Suprapubic skin (tissue), 4 donors: ENCODE measurements around the gene PRR36. TPM values are rescaled to one million over a fixed set of nuclear protein-coding genes. Genes with fewer than 3 reads are reported as not detected.

Experiments
- DNase-seq, 2 donors: peaks; one replicate each; pipeline ENCODE4 v3.0.0-alpha.2; 2019; ENCODE audit warnings: low spot score in 2 of 2
- H3K27ac ChIP-seq: fragments of 200-600 bp; sonication (generic); one replicate; pipeline ENCODE4 v1.5.1; 2019
- H3K27me3 ChIP-seq: fragments of 200-600 bp; sonication (generic); one replicate; pipeline ENCODE4 v1.5.1; 2019
- H3K36me3 ChIP-seq: fragments of 200-600 bp; sonication (generic); one replicate; pipeline ENCODE4 v1.5.1; 2019
- H3K4me1 ChIP-seq: fragments of 200-600 bp; sonication (generic); one replicate; pipeline ENCODE4 v1.5.1; 2019
- H3K4me3 ChIP-seq: fragments of 200-600 bp; sonication (generic); one replicate; pipeline ENCODE4 v1.5.1; 2019; ENCODE audit warnings: mild to moderate bottlenecking
- H3K9me3 ChIP-seq: fragments of 200-600 bp; sonication (generic); one replicate; pipeline ENCODE4 v1.5.1; 2019
- EP300 ChIP-seq: sonication (generic); formaldehyde crosslinking; IDR thresholded peaks from one replicate; pipeline ENCODE4 v1.6.1; 2017; ENCODE audit warnings: antibody characterized with exemption
- POLR2A ChIP-seq, 2 donors: fragments of 450-650 bp; IDR thresholded peaks; one replicate each; pipeline ENCODE4 v1.6.1; 2017; ENCODE audit warnings: antibody characterized with exemption in 2 of 2, mild to moderate bottlenecking in 2 of 2, moderate library complexity in 2 of 2
- POLR2AphosphoS5 ChIP-seq, 3 donors: sonication (generic); formaldehyde crosslinking; IDR thresholded peaks; one replicate each; pipeline ENCODE4 v1.6.1; 2017; ENCODE audit warnings: antibody characterized with exemption in 3 of 3
- WGBS: methylation state at CpG from one replicate; pipeline ENCODE4 v1.1.5; 2018; 5-methylcytosine and 5-hydroxymethylcytosine counted together
- total RNA-seq, 4 donors: library from RNA; depleted of rRNA; stranded (reverse); fragments of >200 nt; gene quantifications; one replicate each; pipeline ENCODE4 v1.1.0, GENCODE V29; 2016
- TF ChIP-seq, protein P1 (sequence below), 2 donors: fragments of 200-600 bp in 1 of 2; fragments of 450-650 bp in 1 of 2; sonication (generic) in 1 of 2; IDR thresholded peaks; one replicate each; pipeline ENCODE4 v1.5.1; 2016 to 2019; ENCODE audit warnings: antibody characterized with exemption in 2 of 2, mild to moderate bottlenecking in 1 of 2, moderate library complexity in 1 of 2

Gene PRR36
- total RNA-seq, 4 donors from 2014 or later: 0.26 to 1.1 (median 0.74) TPM

DNA sequence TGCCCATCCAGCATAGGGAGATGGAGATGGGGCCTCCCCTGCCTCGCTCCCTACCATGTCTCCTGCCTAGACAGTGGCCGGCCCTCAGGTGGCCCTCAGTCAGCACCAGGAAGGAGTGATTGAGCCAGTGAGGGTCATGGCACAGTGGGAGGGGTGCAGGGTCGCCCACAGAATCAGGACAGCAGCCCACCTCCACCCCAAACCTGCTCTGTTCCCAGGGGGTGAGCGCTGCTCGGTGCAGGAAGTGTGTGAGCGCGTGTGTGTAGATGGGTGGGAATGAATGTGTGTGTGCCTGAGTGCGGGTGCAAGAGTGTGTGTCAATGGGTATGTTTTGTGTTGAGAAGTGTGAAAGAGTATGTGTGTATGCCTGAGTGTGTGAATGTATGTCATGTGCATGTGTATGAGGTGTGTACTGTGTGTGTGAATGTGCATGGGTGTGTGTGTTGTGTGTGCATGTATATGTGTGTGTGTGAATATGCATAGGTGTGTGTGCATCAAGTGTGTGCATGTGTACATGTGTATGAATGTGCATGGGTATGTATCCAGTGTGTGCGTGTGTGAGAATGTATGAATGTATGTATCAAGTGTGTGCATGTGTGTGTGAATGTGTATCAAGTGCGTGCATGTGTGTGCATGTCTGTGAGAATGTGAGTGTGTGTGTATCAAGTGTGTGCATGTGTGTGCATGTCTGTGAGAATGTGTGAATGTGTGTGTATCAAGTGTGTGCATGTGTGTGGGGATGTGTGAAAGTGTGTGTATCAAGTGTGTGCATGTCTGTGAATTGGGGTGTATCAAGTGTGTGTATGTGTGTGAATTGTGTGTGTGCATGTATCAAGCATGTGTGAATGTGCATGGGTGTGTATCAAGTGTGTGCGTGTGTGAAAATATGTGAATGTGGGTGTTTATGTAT, 32.2 kb downstream of the PRR36 start:
- peaks cover 6% of the 10 kb centered on the region for H3K4me1 ChIP-seq
- no peak for DNase-seq
- H3K27me3 ChIP-seq: no peaks in the 10 kb centered on the region
- no peak overlapping the region for H3K27ac ChIP-seq
- H3K9me3 ChIP-seq: no peaks in the 10 kb centered on the region
- WGBS: 91% methylated on average over 10 of the region's 11 CpGs
- TF ChIP-seq EP300: no peak
- TF ChIP-seq POLR2A (IDR thresholded peaks at IDR 0.05): no peak
- TF ChIP-seq POLR2AphosphoS5 (IDR thresholded peaks at IDR 0.05): no peak
- TF ChIP-seq, protein P1, sequence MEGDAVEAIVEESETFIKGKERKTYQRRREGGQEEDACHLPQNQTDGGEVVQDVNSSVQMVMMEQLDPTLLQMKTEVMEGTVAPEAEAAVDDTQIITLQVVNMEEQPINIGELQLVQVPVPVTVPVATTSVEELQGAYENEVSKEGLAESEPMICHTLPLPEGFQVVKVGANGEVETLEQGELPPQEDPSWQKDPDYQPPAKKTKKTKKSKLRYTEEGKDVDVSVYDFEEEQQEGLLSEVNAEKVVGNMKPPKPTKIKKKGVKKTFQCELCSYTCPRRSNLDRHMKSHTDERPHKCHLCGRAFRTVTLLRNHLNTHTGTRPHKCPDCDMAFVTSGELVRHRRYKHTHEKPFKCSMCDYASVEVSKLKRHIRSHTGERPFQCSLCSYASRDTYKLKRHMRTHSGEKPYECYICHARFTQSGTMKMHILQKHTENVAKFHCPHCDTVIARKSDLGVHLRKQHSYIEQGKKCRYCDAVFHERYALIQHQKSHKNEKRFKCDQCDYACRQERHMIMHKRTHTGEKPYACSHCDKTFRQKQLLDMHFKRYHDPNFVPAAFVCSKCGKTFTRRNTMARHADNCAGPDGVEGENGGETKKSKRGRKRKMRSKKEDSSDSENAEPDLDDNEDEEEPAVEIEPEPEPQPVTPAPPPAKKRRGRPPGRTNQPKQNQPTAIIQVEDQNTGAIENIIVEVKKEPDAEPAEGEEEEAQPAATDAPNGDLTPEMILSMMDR (IDR thresholded peaks at IDR 0.05): no peak
- no peak overlapping the region for H3K4me3 ChIP-seq
- no peaks in the 10 kb centered on the region for H3K36me3 ChIP-seq

DNA sequence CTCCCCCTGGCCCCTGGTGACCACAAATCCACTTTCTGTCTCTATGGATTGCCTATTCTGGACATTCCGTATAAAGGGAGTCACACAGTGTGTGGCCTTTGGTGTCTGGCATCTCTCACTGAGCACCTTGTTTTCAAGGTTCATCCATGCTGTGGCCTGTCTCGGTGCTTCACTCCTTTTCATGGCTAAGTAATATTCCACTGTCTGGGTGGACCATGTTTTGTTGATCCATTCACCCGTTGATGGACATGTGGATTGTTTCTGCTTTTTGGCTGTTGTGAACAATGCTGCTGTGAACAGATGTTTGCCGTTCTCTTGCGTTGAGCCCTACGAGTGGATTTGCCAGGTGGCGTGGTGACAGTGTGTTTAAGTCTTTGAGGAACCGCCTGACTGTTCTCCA, 33.6 kb downstream of the PRR36 start:
- Histone ChIP-seq H3K27me3 (no peaks in the 10 kb centered on the region), H3K27ac (no peak overlapping the region), H3K4me1 (peaks cover 6% of the 10 kb centered on the region), H3K4me3 (no peak overlapping the region), H3K36me3 (no peaks in the 10 kb centered on the region), H3K9me3 (no peaks in the 10 kb centered on the region)
- WGBS: 80% methylated on average over 8 of the region's 8 CpGs
- DNase-seq: no peak
- TF ChIP-seq, protein P1 (IDR thresholded peaks at IDR 0.05): no peak
- TF ChIP-seq POLR2AphosphoS5 (IDR thresholded peaks at IDR 0.05) (no peak), EP300 (no peak), POLR2A (IDR thresholded peaks at IDR 0.05) (no peak)

DNA sequence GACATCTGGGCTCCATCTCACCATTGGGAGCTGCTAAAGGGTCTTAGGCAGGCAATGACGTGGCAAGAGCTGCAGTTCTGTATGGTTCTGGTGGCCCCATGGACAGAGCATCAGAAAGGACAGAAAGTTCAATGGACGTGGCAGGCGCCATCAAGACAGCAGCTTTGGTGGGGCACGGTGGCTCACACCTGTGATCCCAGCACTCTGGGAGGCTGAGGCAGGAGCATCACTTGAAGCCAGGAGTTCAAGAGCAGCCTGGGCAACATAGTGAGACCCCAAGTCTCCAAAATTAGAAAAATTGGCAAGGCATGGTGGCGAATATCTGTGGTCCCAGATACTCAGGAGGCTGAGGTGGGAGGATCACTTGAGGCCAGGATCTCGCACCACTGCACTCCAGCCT, 34.7 kb downstream of the PRR36 start:
- TF ChIP-seq, protein P1 (IDR thresholded peaks at IDR 0.05): no peak
- TF ChIP-seq POLR2AphosphoS5 (IDR thresholded peaks at IDR 0.05) (no peak), EP300 (no peak), POLR2A (IDR thresholded peaks at IDR 0.05) (no peak)
- no peaks in the 10 kb centered on the region for H3K9me3 ChIP-seq
- no peak overlapping the region for H3K27ac ChIP-seq
- H3K27me3 ChIP-seq: no peaks in the 10 kb centered on the region
- DNase-seq: no peak
- peaks cover 6% of the 10 kb centered on the region for H3K4me1 ChIP-seq
- H3K36me3 ChIP-seq: no peaks in the 10 kb centered on the region
- H3K4me3 ChIP-seq: no peak overlapping the region
- 99% methylated on average over 6 of the region's 6 CpGs for WGBS

DNA sequence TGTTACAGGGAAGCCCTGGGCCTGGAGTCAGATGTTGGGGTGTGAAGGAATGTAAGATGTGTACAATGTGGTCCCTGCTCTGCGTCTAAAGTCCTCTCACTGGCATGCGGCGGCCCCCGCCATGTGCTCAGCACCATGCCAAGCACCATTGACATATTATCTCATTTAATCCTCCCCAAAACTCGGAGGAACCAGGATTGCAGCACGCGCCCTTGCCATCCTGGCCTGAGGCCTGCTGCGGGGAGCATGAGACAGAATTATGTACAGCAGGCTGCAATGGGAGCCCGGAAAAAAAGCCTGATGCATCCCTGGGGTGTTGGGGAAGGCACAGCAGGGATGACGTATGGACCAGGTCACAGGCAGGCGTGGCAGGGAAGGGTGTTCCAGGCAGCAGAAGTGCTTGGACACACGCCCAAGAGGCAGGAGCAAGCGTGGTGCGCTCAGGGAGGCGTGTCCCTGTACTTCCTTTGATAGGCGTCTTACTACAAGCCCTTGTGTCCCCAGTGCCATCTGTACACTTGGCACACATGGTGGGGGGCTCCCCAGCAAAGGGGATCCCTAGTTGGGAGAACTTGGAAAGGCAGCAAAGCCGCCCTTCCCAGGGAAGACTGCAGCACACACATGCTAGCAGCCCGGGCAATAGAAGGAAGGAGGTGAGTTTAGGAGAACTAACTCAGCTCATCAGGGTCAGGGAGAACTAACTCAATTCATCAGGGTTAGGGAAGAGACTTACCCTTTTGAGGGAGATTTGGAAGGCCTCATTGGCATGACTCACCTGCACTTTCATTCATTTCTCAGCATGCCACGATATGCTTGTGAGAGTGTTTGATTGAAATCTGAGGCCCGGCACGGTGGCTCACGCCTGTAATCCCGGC, 40.7 kb downstream of the PRR36 start:
- Histone ChIP-seq H3K36me3 (no peaks in the 10 kb centered on the region), H3K27me3 (no peaks in the 10 kb centered on the region), H3K4me1 (peaks cover 47% of the 10 kb centered on the region), H3K9me3 (no peaks in the 10 kb centered on the region), H3K4me3 (no peak overlapping the region), H3K27ac (peak overlapping the region; percentile 70)
- WGBS: 37% methylated on average over 19 of the region's 23 CpGs
- peak in 1 of 2 donors; percentile 86 for DNase-seq
- TF ChIP-seq POLR2A (IDR thresholded peaks at IDR 0.05) (no peak), POLR2AphosphoS5 (IDR thresholded peaks at IDR 0.05) (no peak), EP300 (no peak)
- TF ChIP-seq, protein P1 (IDR thresholded peaks at IDR 0.05): no peak

DNA sequence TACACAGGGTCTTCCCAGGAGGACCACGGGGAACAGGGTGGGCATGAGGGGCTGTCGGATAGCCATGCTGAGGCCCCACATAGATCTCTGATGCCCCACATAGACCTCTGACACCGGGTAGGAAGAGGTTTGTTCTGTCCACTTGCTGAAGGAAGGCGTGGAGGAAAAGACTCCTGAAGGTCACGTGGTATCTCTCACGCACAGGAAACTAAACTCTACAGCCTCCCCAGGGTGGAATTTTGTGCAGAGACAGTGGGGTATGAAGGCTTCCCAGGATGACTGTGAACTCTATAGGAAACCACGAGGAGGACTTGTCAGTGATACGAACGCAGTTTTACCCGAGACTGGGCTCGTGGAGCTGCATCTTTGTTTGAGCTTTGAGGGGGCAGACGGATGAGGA, 41.4 kb downstream of the PRR36 start:
- DNase-seq: no peak
- Histone ChIP-seq H3K27ac (peak overlapping the region; percentile 70), H3K4me1 (peaks cover 44% of the 10 kb centered on the region), H3K4me3 (peak overlapping the region; percentile 1), H3K9me3 (no peaks in the 10 kb centered on the region), H3K36me3 (no peaks in the 10 kb centered on the region), H3K27me3 (no peaks in the 10 kb centered on the region)
- 49% methylated on average over 12 of the region's 12 CpGs for WGBS
- TF ChIP-seq POLR2A (IDR thresholded peaks at IDR 0.05) (no peak), EP300 (no peak), POLR2AphosphoS5 (IDR thresholded peaks at IDR 0.05) (no peak)
- TF ChIP-seq, protein P1 (IDR thresholded peaks at IDR 0.05): no peak
